ENCODE data around the gene BRSK2. TPM values are rescaled to one million over a fixed set of nuclear protein-coding genes. Genes with fewer than 3 reads are reported as not detected.

Gene BRSK2
- total and polyA plus RNA-seq, 9 of the 15 experiments (the other 6 are each of a cell fraction or from before 2014, with no cell fraction given) = 0.06 to 0.52 (median 0.18) TPM; not detected in 5

DNA sequence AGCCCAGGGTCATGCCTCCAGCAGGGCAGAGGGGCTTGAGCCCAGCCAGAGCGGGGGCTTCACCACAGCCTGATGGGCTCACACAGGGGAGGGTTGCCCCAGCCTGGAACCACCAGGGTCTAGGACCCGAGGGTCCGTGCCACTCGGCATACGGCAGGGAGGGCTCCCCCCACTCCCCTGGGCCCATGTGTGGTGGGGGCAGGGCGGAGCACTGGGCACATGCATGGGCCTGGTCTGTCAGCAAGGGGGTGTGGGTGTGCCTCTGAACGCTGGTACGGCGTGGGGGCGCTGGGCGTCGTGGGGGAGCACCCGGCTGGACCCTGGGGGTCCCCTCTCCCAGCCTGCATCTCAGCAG is 67.6 kb downstream of the BRSK2 start (continued):
- TF ChIP-seq POLR2AphosphoS5 (IDR thresholded peaks at IDR 0.05; ENCODE audit: control insufficient read depth, insufficient read depth, low read depth, low read length) (no peak), DNMT1 (IDR thresholded peaks at IDR 0.05) (no peak)
- TF ChIP-seq, protein P1, sequence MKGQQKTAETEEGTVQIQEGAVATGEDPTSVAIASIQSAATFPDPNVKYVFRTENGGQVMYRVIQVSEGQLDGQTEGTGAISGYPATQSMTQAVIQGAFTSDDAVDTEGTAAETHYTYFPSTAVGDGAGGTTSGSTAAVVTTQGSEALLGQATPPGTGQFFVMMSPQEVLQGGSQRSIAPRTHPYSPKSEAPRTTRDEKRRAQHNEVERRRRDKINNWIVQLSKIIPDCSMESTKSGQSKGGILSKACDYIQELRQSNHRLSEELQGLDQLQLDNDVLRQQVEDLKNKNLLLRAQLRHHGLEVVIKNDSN (CRISPR knock-in tag; IDR thresholded peaks at IDR 0.05) = no peak

DNA sequence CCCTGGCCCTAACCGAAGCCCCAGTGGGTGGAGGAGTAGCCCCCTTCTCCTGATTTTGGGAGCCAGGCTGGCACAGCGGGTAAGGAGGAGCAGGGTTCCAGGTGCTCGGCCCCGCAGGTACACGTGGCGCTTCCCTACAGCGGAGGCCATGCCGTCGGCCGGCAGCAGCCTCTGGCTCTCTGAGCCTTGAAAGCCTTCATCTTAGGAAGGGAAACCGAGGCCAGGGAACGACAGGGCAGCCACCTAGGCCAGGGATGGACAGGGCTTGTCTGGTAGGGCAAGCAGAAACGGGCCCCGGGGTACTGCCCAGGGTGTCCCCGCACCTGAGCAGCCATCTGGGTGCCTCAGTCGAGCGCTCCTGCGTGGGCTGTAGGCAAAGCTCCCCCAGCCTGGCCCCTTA is 68.1 kb downstream of the BRSK2 start:
- no peak overlapping the region for H2AFZ ChIP-seq (ENCODE audit: low read depth, low read length)
- ChIA-PET POLR2A (no interaction called here), CTCF (ENCODE audit: low intra/inter-chr PET ratio) (no interaction called here)
- no peak overlapping the region for H3K4me2 ChIP-seq (ENCODE audit: insufficient read depth, low read length)
- intact Hi-C loops (cut with micrococcal nuclease) (loop anchor here (10.0 kb wide), 1 partner anchor 117 kb away; the partner anchor contains the start of gene DUSP8), in situ Hi-C loops (cut with MboI) (no loop called here)
- FAIRE-seq = no peak
- no peaks in the 10 kb centered on the region for H3K9me3 ChIP-seq (replicated peaks; ENCODE audit: control insufficient read depth, insufficient read depth, low read depth, low read length)
- peaks cover 0 to 80% of the 10 kb centered on the region in 2 experiments; a peak in 2 of 5 replicates for H3K4me1 ChIP-seq (replicated peaks in 1 of 2; ENCODE audit: control insufficient read depth in 2 of 2, insufficient read depth in 2 of 2, low read length in 2 of 2)
- ATAC-seq = no peak
- H4K20me1 ChIP-seq (replicated peaks; ENCODE audit: control insufficient read depth, insufficient read depth, low read length) = peaks cover 24% of the 10 kb centered on the region
- no TSS peak for BruUV-seq (replicated peaks)
- H3K79me2 ChIP-seq (ENCODE audit: control insufficient read depth, insufficient read depth, low read length) = no peaks in the 10 kb centered on the region
- WGBS (ENCODE audit: insufficient coverage, low coverage, missing lambda C conversion rate) = 24% methylated on average over 17 of the region's 18 CpGs
- H3K9ac ChIP-seq (ENCODE audit: insufficient read depth in 1 of 2, low read depth in 2 of 2, low read length in 2 of 2) = no peak overlapping the region
- no peaks in the 10 kb centered on the region for H3K36me3 ChIP-seq (ENCODE audit: control insufficient read depth, insufficient read depth, low read length)
- no peak overlapping the region for H3K4me3 ChIP-seq
- no peak for DNase-seq (ENCODE audit: extremely low read depth in 1 of 4, low spot score in 3 of 4)
- H3K27me3 ChIP-seq (ENCODE audit: control insufficient read depth in 2 of 2, insufficient read depth in 2 of 2, low read length in 2 of 2) = peaks cover 0 to 24% of the 10 kb centered on the region in 2 experiments; a peak in 2 of 5 replicates
- H3K9me1 ChIP-seq (ENCODE audit: control insufficient read depth, insufficient read depth, low read length) = no peaks in the 10 kb centered on the region
- no peak overlapping the region for H3K27ac ChIP-seq (ENCODE audit: extremely low read depth, low read depth, low read length)
- TF ChIP-seq ZNF79 (CRISPR knock-in tag; IDR thresholded peaks at IDR 0.05; ENCODE audit: low read depth) = no peak
- TF ChIP-seq ZNF76 (CRISPR knock-in tag; IDR thresholded peaks at IDR 0.05; ENCODE audit: borderline replicate concordance) = no peak
- TF ChIP-seq TSC22D4 (tag; IDR thresholded peaks at IDR 0.05) = no peak
- TF ChIP-seq CHCHD3 (CRISPR knock-in tag; IDR thresholded peaks at IDR 0.05) = no peak
- no peak for TF ChIP-seq ZNF77 (CRISPR knock-in tag; IDR thresholded peaks at IDR 0.05)
- TF ChIP-seq TEAD4 (IDR thresholded peaks at IDR 0.05; ENCODE audit: low read length) = no peak
- TF ChIP-seq TEAD4 (CRISPR knock-in tag; IDR thresholded peaks at IDR 0.05; ENCODE audit: borderline replicate concordance) = no peak
- no peak for TF ChIP-seq THRA (IDR thresholded peaks at IDR 0.05)
- no peak for TF ChIP-seq KDM5B (IDR thresholded peaks at IDR 0.05; ENCODE audit: insufficient replicate concordance, low read depth, low read length)
- TF ChIP-seq, protein P2, sequence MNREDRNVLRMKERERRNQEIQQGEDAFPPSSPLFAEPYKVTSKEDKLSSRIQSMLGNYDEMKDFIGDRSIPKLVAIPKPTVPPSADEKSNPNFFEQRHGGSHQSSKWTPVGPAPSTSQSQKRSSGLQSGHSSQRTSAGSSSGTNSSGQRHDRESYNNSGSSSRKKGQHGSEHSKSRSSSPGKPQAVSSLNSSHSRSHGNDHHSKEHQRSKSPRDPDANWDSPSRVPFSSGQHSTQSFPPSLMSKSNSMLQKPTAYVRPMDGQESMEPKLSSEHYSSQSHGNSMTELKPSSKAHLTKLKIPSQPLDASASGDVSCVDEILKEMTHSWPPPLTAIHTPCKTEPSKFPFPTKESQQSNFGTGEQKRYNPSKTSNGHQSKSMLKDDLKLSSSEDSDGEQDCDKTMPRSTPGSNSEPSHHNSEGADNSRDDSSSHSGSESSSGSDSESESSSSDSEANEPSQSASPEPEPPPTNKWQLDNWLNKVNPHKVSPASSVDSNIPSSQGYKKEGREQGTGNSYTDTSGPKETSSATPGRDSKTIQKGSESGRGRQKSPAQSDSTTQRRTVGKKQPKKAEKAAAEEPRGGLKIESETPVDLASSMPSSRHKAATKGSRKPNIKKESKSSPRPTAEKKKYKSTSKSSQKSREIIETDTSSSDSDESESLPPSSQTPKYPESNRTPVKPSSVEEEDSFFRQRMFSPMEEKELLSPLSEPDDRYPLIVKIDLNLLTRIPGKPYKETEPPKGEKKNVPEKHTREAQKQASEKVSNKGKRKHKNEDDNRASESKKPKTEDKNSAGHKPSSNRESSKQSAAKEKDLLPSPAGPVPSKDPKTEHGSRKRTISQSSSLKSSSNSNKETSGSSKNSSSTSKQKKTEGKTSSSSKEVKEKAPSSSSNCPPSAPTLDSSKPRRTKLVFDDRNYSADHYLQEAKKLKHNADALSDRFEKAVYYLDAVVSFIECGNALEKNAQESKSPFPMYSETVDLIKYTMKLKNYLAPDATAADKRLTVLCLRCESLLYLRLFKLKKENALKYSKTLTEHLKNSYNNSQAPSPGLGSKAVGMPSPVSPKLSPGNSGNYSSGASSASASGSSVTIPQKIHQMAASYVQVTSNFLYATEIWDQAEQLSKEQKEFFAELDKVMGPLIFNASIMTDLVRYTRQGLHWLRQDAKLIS (CRISPR knock-in tag; IDR thresholded peaks at IDR 0.05) = no peak
- no peak for TF ChIP-seq TEAD1 (CRISPR knock-in tag; IDR thresholded peaks at IDR 0.05)

Measured in K562 (cell line).